ENCODE results near the gene TTN.

The TTN gene

DNA sequence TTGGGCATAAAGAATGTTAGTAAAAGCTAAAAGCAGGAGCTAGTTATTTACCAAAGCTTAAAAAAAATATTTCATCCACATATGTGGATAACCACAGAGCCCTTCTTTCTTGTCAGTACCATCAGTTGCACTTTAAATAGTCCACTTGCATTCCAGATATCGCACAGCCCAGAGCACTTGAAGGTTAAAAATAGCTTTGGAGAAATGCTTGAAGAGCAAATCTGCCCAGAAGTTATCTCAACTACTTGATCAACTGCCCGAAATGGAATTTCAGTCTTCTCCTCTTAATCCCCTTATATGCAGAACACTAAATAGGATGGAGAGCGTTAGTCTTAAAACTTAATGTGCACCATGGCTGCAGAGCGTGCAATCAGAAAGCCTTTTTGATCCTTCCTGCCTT lies 178.6 kb downstream of the TTN start:
- H2AFZ ChIP-seq (ENCODE audit: low read depth): no peak overlapping the region
- H3K36me3 ChIP-seq (ENCODE audit: insufficient read depth): no peaks in the 10 kb centered on the region
- H4K20me1 ChIP-seq (ENCODE audit: insufficient read depth): no peaks in the 10 kb centered on the region; the same call in 1 of the 2 replicates
- no peaks in the 10 kb centered on the region for H3K79me2 ChIP-seq (ENCODE audit: insufficient read depth, low read depth)
- H3K27ac ChIP-seq: no peak overlapping the region
- H3K4me1 ChIP-seq (ENCODE audit: low read depth, poor library complexity, severe bottlenecking): no peaks in the 10 kb centered on the region
- H3K4me2 ChIP-seq: no peak overlapping the region
- H3K4me3 ChIP-seq (IDR thresholded peaks at IDR 0.05; ENCODE audit: insufficient read depth, low read depth, low read length): no peak overlapping the region
- TF ChIP-seq, protein P1, sequence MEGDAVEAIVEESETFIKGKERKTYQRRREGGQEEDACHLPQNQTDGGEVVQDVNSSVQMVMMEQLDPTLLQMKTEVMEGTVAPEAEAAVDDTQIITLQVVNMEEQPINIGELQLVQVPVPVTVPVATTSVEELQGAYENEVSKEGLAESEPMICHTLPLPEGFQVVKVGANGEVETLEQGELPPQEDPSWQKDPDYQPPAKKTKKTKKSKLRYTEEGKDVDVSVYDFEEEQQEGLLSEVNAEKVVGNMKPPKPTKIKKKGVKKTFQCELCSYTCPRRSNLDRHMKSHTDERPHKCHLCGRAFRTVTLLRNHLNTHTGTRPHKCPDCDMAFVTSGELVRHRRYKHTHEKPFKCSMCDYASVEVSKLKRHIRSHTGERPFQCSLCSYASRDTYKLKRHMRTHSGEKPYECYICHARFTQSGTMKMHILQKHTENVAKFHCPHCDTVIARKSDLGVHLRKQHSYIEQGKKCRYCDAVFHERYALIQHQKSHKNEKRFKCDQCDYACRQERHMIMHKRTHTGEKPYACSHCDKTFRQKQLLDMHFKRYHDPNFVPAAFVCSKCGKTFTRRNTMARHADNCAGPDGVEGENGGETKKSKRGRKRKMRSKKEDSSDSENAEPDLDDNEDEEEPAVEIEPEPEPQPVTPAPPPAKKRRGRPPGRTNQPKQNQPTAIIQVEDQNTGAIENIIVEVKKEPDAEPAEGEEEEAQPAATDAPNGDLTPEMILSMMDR (conservative IDR thresholded peaks at IDR 0.05; ENCODE audit: low read depth, low read length): no peak
- no peaks in the 10 kb centered on the region for H3K27me3 ChIP-seq (ENCODE audit: insufficient read depth, low read depth)
- H3K9ac ChIP-seq: no peak overlapping the region

DNA sequence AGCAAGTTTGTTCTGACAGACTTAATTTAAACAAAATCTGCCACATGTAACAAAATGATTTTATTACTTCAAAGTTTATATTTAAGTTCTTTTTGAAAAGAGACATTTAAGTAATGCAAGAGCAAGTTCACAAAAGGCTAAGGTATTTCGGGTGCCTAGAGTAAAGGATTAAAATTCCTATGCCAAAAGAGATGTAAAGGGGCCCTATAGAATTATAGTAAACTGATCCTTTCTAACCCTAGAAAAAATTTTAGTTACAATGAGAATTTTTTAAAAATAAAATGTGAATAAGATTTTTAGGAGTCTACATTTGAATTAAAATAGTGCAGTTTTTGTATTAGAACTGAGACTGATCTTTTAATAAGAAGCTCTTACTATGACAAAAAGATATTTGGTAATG lies 179.8 kb downstream of the TTN start:
- H3K79me2 ChIP-seq (ENCODE audit: insufficient read depth, low read depth): no peaks in the 10 kb centered on the region
- H4K20me1 ChIP-seq (ENCODE audit: insufficient read depth): no peaks in the 10 kb centered on the region; the same call in 1 of the 2 replicates
- H3K36me3 ChIP-seq (ENCODE audit: insufficient read depth): no peaks in the 10 kb centered on the region
- no peaks in the 10 kb centered on the region for H3K4me1 ChIP-seq (ENCODE audit: low read depth, poor library complexity, severe bottlenecking)
- TF ChIP-seq, protein P1 (conservative IDR thresholded peaks at IDR 0.05; ENCODE audit: low read depth, low read length): no peak
- H3K4me2 ChIP-seq: no peak overlapping the region
- no peak overlapping the region for H2AFZ ChIP-seq (ENCODE audit: low read depth)
- no peak overlapping the region for H3K4me3 ChIP-seq (IDR thresholded peaks at IDR 0.05; ENCODE audit: insufficient read depth, low read depth, low read length)
- no peak overlapping the region for H3K9ac ChIP-seq
- no peaks in the 10 kb centered on the region for H3K27me3 ChIP-seq (ENCODE audit: insufficient read depth, low read depth)
- no peak overlapping the region for H3K27ac ChIP-seq

DNA sequence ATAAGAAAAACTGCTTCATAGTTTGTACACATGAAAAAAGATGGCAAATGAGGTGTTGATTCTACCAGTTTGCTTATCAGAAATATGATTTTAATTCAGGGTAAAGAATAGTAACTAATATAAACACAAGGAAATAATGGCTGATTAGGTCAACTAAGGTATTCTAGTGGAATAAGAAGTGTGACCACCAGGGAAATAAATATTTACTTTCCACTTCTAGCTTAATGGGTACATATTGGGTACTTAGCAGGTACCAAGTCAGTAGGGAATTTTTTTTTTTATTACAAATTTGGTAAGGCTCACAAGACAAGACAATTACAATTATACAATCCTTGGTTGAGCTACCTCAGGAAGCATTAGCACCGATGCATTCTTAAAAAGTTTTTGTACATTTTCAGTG lies 191.3 kb downstream of the TTN start:
- Histone ChIP-seq H3K27ac (no peak overlapping the region), H3K36me3 (ENCODE audit: insufficient read depth) (no peaks in the 10 kb centered on the region), H3K4me2 (no peak overlapping the region), H3K27me3 (ENCODE audit: insufficient read depth, low read depth) (no peaks in the 10 kb centered on the region), H3K79me2 (ENCODE audit: insufficient read depth, low read depth) (no peaks in the 10 kb centered on the region), H3K9ac (no peak overlapping the region), H3K4me1 (ENCODE audit: low read depth, poor library complexity, severe bottlenecking) (no peaks in the 10 kb centered on the region), H2AFZ (ENCODE audit: low read depth) (no peak overlapping the region), H4K20me1 (ENCODE audit: insufficient read depth) (no peaks in the 10 kb centered on the region), H3K4me3 (IDR thresholded peaks at IDR 0.05; ENCODE audit: insufficient read depth, low read depth, low read length) (no peak overlapping the region)
- TF ChIP-seq, protein P1 (conservative IDR thresholded peaks at IDR 0.05; ENCODE audit: low read depth, low read length): no peak

DNA sequence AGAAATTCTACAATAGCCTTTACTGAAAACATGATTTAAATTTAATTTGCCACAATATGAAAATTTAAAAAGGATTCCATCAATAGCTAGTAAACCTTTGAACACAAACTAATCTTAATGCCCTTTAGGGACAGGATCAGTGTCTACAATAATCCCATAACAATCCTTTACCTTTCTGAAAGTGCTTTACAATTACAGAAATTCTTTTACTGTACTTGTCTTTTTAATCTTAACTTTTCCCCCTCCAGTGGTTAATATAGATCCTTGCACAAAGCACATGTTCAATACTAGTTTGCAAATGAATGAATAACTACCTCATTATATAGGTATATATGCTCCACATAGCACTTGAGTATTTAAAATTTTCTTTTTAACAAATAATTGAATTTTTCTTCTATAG lies 204.3 kb downstream of the TTN start:
- H3K36me3 ChIP-seq (ENCODE audit: insufficient read depth): no peaks in the 10 kb centered on the region
- H3K4me2 ChIP-seq: no peak overlapping the region
- no peaks in the 10 kb centered on the region for H4K20me1 ChIP-seq (ENCODE audit: insufficient read depth)
- no peaks in the 10 kb centered on the region for H3K4me1 ChIP-seq (ENCODE audit: low read depth, poor library complexity, severe bottlenecking)
- H3K9ac ChIP-seq: no peak overlapping the region
- H3K79me2 ChIP-seq (ENCODE audit: insufficient read depth, low read depth): no peaks in the 10 kb centered on the region
- TF ChIP-seq, protein P1 (conservative IDR thresholded peaks at IDR 0.05; ENCODE audit: low read depth, low read length): no peak
- no peaks in the 10 kb centered on the region for H3K27me3 ChIP-seq (ENCODE audit: insufficient read depth, low read depth)
- no peak overlapping the region for H2AFZ ChIP-seq (ENCODE audit: low read depth)
- no peak overlapping the region for H3K4me3 ChIP-seq (IDR thresholded peaks at IDR 0.05; ENCODE audit: insufficient read depth, low read depth, low read length)
- H3K27ac ChIP-seq: no peak overlapping the region

All from KMS-11 (cell line).